Measurements from ENCODE around the gene SKP1.

Gene SKP1

GRCh38 chr5:134115806-134116175 lies 61.0 kb downstream of the SKP1 start:
- in situ Hi-C loops (cut with HindIII; ENCODE audit: low sequenced_read_pairs): no loop called here
- no peak for DNase-seq (ENCODE audit: low read depth)
- peak overlapping the region; percentile 53 for H3K4me3 ChIP-seq (ENCODE audit: low read depth, low read length)
- TF ChIP-seq, protein P1, sequence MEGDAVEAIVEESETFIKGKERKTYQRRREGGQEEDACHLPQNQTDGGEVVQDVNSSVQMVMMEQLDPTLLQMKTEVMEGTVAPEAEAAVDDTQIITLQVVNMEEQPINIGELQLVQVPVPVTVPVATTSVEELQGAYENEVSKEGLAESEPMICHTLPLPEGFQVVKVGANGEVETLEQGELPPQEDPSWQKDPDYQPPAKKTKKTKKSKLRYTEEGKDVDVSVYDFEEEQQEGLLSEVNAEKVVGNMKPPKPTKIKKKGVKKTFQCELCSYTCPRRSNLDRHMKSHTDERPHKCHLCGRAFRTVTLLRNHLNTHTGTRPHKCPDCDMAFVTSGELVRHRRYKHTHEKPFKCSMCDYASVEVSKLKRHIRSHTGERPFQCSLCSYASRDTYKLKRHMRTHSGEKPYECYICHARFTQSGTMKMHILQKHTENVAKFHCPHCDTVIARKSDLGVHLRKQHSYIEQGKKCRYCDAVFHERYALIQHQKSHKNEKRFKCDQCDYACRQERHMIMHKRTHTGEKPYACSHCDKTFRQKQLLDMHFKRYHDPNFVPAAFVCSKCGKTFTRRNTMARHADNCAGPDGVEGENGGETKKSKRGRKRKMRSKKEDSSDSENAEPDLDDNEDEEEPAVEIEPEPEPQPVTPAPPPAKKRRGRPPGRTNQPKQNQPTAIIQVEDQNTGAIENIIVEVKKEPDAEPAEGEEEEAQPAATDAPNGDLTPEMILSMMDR (IDR thresholded peaks at IDR 0.05; ENCODE audit: low read depth, low read length, missing control alignments): no peak

DNA sequence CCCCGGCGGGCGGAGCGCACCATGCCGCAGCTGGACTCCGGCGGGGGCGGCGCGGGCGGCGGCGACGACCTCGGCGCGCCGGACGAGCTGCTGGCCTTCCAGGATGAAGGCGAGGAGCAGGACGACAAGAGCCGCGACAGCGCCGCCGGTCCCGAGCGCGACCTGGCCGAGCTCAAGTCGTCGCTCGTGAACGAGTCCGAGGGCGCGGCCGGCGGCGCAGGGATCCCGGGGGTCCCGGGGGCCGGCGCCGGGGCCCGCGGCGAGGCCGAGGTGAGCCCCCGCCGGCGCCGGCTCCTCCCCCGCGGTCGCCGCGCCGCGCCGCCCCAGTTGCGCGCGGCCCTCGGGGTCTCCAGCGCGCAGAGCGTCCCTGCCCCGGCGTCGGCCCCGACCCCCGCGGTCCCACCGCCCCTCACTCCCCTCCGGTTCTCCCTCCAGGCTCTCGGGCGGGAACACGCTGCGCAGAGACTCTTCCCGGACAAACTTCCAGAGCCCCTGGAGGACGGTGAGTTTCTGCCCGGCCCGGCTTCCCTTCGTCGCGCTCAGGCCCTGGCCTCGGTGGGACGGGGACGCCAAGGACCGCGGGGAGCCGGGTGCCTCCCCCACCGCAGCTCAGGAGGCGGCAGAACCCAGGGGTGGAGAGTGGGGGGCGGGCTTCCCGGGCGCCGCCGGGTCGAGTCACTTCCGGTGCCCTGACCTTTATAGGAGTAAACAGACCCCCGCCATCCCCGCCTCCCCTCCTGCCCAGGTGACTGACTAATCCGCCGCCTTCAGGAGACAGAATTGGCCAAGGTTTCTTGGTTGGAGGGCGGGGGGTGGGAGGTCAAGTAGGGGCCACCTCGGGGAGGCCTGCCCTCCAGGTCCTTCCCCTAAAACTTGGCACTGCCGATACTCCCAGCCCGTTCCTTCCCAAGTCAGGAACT lies 61.6 kb downstream of the SKP1 start:
- DNase-seq (ENCODE audit: low read depth): no peak
- in situ Hi-C loops (cut with HindIII; ENCODE audit: low sequenced_read_pairs): no loop called here
- TF ChIP-seq, protein P1 (IDR thresholded peaks at IDR 0.05; ENCODE audit: low read depth, low read length, missing control alignments): no peak
- H3K4me3 ChIP-seq (ENCODE audit: low read depth, low read length): peak overlapping the region; percentile 53

GRCh38 chr5:134113902-134114875 lies 62.6 kb downstream of the SKP1 start, which contains the start of gene TCF7:
Gene TCF7 (plus strand): TSS chr5:134114681. CDS start chr5:134114907, 226 bp downstream.
- in situ Hi-C loops (cut with HindIII; ENCODE audit: low sequenced_read_pairs): no loop called here
- DNase-seq (ENCODE audit: low read depth): peak; percentile 39
- TF ChIP-seq, protein P1 (IDR thresholded peaks at IDR 0.05; ENCODE audit: low read depth, low read length, missing control alignments): no peak
- peak within 1 kb of the TSS; percentile 53 for H3K4me3 ChIP-seq (ENCODE audit: low read depth, low read length)

- in situ Hi-C loops (cut with HindIII; ENCODE audit: low sequenced_read_pairs): no loop called here
- TF ChIP-seq, protein P1 (IDR thresholded peaks at IDR 0.05; ENCODE audit: low read depth, low read length, missing control alignments): no peak
- DNase-seq (ENCODE audit: low read depth): no peak
- H3K4me3 ChIP-seq (ENCODE audit: low read depth, low read length): no peak overlapping the region
These were observed 63.3 kb downstream of the SKP1 start for GRCh38 chr5:134113363-134113889.

- H3K4me3 ChIP-seq (ENCODE audit: low read depth, low read length): no peak overlapping the region
- TF ChIP-seq, protein P1 (IDR thresholded peaks at IDR 0.05; ENCODE audit: low read depth, low read length, missing control alignments): no peak
- in situ Hi-C loops (cut with HindIII; ENCODE audit: low sequenced_read_pairs): no loop called here
- DNase-seq (ENCODE audit: low read depth): no peak
These were observed 63.9 kb downstream of the SKP1 start for GRCh38 chr5:134112726-134113362.

Measured in astrocyte of the cerebellum (primary cell).